ENCODE results near the gene MFSD6L.

MFSD6L gene

DNA sequence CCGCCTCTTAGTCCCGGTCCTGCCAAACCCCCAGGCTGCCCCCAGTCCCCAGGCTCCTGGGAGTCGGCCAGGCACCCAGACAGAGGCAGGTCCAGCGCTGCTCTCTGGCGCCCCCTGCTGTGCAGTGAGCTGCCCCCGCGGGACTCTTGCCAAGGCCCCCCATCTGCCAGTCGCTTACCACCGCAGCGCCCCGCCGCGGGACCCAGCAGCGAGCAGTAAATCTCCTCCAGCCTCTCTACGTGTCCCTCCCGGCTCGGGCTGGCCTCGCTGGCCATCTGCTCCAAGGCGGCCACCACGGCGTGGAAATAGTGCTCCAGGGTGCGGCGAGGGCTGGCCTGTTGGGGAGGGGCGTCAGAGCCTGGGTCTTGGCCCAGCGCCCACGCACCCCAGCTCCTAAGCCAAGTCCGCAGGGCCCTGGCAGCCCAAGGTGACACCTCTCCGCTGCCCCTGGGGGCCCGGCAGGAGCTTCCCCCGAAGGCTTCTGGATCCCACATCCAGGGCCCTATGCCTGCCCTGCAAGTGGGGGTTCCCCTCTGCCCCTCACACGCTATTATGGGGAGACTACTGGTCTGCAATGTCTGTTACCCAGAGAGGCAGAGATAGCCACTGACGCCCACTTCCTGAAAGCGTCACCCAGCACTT lies 33.7 kb upstream of the MFSD6L start:
- no peak overlapping the region for H3K4me3 ChIP-seq (ENCODE audit: low read depth, low read length)
- TF ChIP-seq, protein P1, sequence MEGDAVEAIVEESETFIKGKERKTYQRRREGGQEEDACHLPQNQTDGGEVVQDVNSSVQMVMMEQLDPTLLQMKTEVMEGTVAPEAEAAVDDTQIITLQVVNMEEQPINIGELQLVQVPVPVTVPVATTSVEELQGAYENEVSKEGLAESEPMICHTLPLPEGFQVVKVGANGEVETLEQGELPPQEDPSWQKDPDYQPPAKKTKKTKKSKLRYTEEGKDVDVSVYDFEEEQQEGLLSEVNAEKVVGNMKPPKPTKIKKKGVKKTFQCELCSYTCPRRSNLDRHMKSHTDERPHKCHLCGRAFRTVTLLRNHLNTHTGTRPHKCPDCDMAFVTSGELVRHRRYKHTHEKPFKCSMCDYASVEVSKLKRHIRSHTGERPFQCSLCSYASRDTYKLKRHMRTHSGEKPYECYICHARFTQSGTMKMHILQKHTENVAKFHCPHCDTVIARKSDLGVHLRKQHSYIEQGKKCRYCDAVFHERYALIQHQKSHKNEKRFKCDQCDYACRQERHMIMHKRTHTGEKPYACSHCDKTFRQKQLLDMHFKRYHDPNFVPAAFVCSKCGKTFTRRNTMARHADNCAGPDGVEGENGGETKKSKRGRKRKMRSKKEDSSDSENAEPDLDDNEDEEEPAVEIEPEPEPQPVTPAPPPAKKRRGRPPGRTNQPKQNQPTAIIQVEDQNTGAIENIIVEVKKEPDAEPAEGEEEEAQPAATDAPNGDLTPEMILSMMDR (IDR thresholded peaks at IDR 0.05; ENCODE audit: low read depth, low read length), result no peak

DNA sequence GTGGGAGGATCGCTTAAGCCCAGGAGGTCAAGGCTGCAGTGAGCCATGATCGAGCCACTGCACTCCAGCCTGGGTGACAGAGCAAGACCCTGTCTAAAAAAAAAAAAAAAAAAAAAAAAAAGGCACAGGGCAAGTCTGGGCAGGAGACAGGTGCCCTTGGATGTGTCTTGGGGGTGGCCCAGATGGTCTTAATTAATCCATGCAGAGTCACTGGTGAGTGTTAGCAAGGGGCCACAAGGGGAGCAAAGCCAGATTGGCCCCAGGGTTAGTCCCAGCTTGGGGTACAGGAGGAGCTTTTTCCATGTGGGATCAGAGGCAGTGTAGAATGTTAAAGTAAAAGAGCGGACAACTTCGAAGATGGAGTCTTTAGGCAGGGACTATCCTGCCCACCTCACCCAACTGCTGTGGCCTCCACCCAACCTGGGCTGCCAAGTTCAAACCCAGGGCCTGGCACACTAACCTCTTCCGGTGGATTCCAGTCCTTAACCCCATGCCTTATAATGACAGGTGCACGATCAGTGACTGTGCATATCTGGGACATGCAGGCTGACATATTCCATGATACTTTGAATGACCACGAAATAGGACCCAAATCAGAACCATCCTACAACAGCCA lies 32.2 kb upstream of the MFSD6L start:
- no peak overlapping the region for H3K4me3 ChIP-seq (ENCODE audit: low read depth, low read length)
- TF ChIP-seq, protein P1 (IDR thresholded peaks at IDR 0.05; ENCODE audit: low read depth, low read length), result no peak

DNA sequence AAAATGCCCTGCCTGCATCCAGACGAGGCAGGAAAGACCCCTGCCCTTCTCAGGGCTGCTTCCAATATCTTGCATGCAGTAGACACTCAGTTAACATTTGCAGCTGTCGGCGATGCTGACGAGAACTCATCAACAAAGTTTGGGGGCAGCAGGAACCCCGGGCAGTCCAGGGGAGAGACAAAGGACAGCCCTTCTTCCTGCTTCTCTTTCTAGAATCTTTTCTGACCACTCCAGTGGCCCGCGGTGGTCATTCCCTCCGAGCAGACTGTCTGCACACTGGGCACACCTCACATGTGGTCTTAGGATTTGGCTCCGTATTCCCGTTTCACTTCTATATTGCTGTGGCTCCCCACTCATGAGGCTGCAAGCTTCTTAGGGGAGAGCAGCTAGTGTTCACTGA lies 31.0 kb upstream of the MFSD6L start:
- no peak overlapping the region for H3K4me3 ChIP-seq (ENCODE audit: low read depth, low read length)
- TF ChIP-seq, protein P1 (IDR thresholded peaks at IDR 0.05; ENCODE audit: low read depth, low read length), result no peak

DNA sequence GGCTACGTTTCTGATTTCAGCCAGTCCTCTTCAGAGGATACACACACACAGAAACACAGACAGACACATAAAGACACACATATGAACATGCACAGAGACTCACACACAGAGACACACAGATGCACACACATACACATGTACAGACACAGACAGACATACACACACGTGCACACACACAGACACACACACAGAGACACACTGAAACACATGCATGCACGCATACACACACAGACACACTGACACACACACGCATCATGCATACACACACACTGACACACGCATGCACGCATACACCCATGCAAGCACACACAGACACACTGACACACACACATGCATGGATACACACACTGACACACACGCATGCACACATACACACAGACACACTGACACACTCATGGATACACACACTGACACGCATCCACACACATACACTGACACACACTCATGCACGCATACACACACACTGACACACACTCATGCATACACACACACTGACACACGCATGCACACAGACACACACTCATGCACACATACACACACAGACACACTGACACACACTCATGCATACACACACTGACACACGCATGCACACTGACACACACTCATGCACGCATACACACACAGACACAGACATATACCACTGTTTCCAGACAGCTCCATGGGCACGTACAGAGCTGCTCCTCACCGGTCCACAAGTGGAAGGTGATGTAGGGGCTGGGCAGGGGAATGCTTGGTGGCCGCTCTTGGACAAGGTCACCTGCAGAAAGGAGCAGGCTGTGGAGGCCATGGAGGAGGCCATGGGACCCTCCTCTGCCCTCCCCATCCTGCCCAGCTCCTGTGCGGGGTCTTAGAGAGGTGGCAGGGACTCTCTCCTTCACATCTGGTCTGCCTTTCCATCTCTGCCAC lies 30.1 kb upstream of the MFSD6L start:
- no peak overlapping the region for H3K4me3 ChIP-seq (ENCODE audit: low read depth, low read length)
- TF ChIP-seq, protein P1 (IDR thresholded peaks at IDR 0.05; ENCODE audit: low read depth, low read length), result no peak

DNA sequence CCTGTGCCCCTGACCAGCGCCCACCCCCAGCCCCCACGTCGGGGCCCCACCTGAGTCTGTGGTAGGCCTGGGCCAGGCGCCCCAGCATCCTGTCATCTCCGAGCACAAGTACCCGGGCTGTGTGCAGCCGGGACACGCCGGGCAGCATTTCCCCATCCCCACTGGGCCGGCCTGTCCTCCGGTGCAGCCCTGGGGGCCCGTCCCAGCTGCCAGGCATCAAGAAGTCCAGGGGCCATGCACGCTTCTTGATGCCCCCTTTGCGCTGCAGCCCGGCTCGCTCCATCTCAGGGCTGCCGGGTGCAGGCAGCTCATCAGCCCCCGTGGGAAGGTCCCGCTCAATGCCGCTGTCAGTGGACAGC lies 29.3 kb upstream of the MFSD6L start:
- TF ChIP-seq, protein P1 (IDR thresholded peaks at IDR 0.05; ENCODE audit: low read depth, low read length), result no peak
- no peak overlapping the region for H3K4me3 ChIP-seq (ENCODE audit: low read depth, low read length)

DNA sequence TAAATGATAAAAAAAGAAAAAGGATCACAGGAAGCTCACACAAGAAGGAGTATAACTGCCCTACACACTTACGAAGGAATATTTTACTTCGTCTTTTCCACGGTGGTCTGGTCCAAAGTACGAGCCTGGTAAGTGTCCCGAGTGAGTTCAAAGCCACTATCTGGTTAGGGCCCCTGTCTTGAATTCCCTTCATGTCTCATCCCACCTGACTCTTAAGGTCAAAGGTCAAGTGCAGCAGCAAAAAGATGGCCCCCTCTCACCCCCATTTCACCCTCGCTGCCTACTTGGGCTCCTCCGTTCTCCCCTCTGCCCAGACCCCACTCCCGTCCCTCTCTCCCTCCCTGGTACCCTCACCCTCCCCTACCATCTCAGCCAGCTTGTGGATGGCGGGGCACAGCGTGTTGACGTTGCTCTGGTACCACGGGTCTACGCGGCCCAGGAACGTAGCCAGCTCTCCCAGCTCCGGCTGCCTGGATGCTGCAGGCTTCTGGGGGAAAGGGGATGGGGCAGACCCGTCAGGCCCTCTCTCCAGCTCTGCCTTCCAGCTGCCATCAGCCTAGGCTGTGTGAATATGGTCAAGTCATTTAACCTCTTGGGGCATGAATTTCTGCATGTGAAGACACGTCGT lies 27.8 kb upstream of the MFSD6L start:
- TF ChIP-seq, protein P1 (IDR thresholded peaks at IDR 0.05; ENCODE audit: low read depth, low read length), result no peak

More for the DNA sequence above, 27.8 kb upstream of the MFSD6L start:
- no peak overlapping the region for H3K4me3 ChIP-seq (ENCODE audit: low read depth, low read length)
